ENCODE data around the gene KLK11.

The KLK11 gene, protein sequence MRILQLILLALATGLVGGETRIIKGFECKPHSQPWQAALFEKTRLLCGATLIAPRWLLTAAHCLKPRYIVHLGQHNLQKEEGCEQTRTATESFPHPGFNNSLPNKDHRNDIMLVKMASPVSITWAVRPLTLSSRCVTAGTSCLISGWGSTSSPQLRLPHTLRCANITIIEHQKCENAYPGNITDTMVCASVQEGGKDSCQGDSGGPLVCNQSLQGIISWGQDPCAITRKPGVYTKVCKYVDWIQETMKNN

DNA sequence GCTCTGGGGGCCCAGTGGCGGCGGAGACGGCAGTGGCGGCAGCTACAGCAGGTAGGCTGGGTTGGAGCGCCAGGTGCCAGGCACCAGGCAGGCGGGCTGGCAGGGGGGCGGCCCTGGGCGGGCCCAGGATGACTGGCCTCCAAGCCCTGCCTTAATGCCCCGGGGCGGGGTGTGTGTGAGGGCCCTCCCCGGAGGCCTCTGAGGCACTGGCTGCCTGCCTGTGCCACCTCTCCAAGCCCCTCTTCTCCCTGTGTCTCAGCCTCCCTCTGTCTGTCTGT, at the start of gene KLK11:
Gene KLK11 (minus strand): TSS at position 63 of the 278 bp plus-strand sequence. CDS start 985 bp downstream, outside the sequence.
- DNase-seq: no peak
- peaks cover 47% of the 10 kb centered on the region for H3K27me3 Mint-ChIP-seq (ENCODE audit: low read depth, poor library complexity)
- no peak within 1 kb of the TSS for H3K27ac Mint-ChIP-seq
- H3K36me3 Mint-ChIP-seq (ENCODE audit: low read depth): no peaks in the 10 kb centered on the region
- no peaks in the 10 kb centered on the region for H3K9me3 Mint-ChIP-seq
- H3K4me1 Mint-ChIP-seq: peaks cover 19% of the 10 kb centered on the region
- TF ChIP-seq, protein P1, sequence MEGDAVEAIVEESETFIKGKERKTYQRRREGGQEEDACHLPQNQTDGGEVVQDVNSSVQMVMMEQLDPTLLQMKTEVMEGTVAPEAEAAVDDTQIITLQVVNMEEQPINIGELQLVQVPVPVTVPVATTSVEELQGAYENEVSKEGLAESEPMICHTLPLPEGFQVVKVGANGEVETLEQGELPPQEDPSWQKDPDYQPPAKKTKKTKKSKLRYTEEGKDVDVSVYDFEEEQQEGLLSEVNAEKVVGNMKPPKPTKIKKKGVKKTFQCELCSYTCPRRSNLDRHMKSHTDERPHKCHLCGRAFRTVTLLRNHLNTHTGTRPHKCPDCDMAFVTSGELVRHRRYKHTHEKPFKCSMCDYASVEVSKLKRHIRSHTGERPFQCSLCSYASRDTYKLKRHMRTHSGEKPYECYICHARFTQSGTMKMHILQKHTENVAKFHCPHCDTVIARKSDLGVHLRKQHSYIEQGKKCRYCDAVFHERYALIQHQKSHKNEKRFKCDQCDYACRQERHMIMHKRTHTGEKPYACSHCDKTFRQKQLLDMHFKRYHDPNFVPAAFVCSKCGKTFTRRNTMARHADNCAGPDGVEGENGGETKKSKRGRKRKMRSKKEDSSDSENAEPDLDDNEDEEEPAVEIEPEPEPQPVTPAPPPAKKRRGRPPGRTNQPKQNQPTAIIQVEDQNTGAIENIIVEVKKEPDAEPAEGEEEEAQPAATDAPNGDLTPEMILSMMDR (IDR thresholded peaks at IDR 0.05): no peak
- H3K4me3 Mint-ChIP-seq: no peak within 1 kb of the TSS

DNA sequence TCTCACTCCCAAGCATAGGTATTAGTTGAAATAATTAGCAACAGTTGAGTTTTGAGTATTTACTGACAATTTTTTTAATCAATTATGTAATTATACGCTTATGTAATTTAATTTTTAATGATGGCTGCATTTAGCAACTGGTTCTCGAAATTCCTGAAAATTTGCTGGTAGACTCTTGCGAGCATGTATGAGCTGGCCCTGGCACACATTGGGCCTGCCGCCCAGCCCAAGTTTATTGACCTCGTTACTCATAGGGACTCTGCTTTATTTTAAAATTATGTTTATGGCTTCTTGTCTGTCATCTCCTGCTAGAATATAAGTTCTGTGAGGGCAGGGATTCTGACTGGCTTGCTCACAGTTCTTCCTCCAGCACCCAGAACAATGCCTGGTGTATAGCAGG, 49.6 kb upstream of the KLK11 start:
- no peak for DNase-seq
- no peak overlapping the region for H3K4me3 Mint-ChIP-seq
- peaks cover 13% of the 10 kb centered on the region for H3K27me3 Mint-ChIP-seq (ENCODE audit: low read depth, poor library complexity)
- H3K36me3 Mint-ChIP-seq (ENCODE audit: low read depth): no peaks in the 10 kb centered on the region
- peaks cover 18% of the 10 kb centered on the region for H3K9me3 Mint-ChIP-seq
- TF ChIP-seq, protein P1 (IDR thresholded peaks at IDR 0.05): no peak
- H3K27ac Mint-ChIP-seq: no peak overlapping the region
- no peaks in the 10 kb centered on the region for H3K4me1 Mint-ChIP-seq

DNA sequence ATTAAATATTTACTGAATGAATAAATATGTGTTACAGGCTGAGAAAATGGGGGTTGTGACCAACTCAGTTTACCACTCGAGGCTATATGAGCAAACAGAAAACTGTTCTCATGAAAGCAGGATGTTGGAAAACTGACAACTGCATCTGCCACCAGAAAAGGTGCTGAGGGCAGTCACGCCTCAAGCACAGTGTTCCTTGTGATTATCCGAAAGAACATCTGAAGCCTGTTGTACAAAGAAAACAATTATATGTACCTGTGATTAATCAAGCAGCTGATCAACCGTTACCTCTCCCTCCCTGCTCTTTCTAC, 44.6 kb upstream of the KLK11 start:
- Mint-ChIP-seq H3K27me3 (ENCODE audit: low read depth, poor library complexity) (peaks cover 30% of the 10 kb centered on the region), H3K4me1 (peaks cover under 1% of the 10 kb centered on the region), H3K27ac (no peak overlapping the region), H3K9me3 (peaks cover 18% of the 10 kb centered on the region), H3K4me3 (no peak overlapping the region), H3K36me3 (ENCODE audit: low read depth) (no peaks in the 10 kb centered on the region)
- TF ChIP-seq, protein P1 (IDR thresholded peaks at IDR 0.05): no peak
- no peak for DNase-seq

- DNase-seq: no peak
- Mint-ChIP-seq H3K4me3 (no peak overlapping the region), H3K9me3 (peaks cover 18% of the 10 kb centered on the region), H3K27ac (no peak overlapping the region), H3K27me3 (ENCODE audit: low read depth, poor library complexity) (peaks cover 31% of the 10 kb centered on the region), H3K36me3 (ENCODE audit: low read depth) (no peaks in the 10 kb centered on the region), H3K4me1 (peaks cover 4% of the 10 kb centered on the region)
- TF ChIP-seq, protein P1 (IDR thresholded peaks at IDR 0.05): no peak
Observed at GRCh38 chr19:51070334-51071094, 44.1 kb upstream of the KLK11 start.

DNA sequence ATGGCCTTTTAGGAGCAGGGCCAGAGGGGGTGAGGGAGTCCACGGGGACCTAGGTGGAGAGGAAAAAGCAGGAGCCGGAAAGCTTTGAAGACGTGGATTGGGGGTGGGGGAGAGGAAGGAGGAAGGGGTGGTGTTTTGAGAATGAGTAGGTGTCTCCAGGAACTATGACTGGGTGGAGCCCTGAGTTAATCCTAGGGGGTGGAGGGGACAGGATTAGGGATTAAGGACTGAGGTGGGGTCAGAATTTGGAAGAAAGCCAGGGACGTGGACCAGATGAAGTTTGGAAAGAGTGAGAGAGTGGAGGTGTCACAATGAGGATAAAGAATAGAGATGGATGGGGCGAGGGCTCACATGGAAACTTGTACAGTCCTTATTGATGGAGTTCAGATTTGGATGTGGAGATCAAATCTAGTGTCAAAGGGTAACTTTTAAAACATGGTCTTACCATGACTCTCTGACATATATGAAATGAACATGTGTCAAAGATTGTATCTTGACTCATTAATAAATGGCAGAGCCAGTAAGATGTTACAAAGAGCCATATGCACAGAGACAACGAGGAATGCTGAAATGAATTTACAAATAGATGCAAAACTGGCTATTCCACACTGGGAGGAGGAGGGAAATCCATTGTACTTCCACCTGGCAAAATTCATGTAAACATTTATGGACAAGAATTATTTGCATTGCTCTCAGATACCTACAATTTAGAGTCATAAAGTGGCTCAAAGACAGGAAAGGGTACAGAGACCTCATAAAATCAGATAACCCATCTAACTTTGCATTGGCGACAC, 40.2 kb upstream of the KLK11 start:
- H3K36me3 Mint-ChIP-seq (ENCODE audit: low read depth): no peaks in the 10 kb centered on the region
- H3K4me1 Mint-ChIP-seq: peaks cover 9% of the 10 kb centered on the region
- no peak for DNase-seq
- H3K4me3 Mint-ChIP-seq: no peak overlapping the region
- H3K27me3 Mint-ChIP-seq (ENCODE audit: low read depth, poor library complexity): peaks cover 59% of the 10 kb centered on the region
- no peak overlapping the region for H3K27ac Mint-ChIP-seq
- TF ChIP-seq, protein P1 (IDR thresholded peaks at IDR 0.05): no peak
- H3K9me3 Mint-ChIP-seq: no peaks in the 10 kb centered on the region
